Measurements from ENCODE around the gene KLHL29. TPM values are rescaled to one million over a fixed set of nuclear protein-coding genes. Genes with fewer than 3 reads are reported as not detected.

KLHL29 gene
- polyA plus RNA-seq, 2 donors, result 2.1 to 3.8 TPM

DNA sequence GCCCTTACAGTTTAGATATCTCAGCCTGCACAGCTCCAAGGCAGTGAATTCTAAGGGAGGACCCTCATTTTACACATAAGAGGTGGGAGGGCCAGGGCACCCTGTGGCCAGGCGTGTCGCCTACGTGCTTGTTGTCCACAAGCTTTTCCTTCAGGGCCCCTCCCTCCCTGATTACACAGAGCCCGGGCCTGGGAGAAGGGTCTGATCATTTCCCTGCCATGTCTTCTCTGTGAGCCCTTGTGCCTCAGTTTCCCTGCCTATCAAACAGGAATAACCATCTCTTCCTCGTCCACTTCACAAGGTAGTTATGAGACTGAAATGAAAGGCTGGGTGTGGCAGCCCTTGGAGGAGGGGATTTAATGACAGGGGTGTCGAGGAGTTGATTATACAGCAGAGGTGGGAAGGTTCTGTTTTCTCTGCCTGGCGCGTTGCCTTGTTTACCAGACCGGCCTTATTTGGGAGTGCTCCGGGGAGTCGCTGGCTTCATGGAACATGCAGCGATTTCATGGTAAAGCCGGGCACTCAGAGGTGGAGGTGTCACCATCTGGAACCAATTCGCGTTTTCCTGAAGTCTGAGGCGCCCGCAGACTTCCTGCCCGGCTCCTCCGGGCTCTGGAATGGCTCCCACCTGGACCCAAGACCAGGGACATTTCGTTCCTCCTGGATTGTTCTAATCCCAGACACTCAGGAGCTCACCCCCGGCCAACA is 208.9 kb downstream of the KLHL29 start:
- 51 to 56% methylated on average over 21 of the region's 21 CpGs for WGBS, 2 donors
- Histone ChIP-seq H3K27ac (ENCODE audit: low read depth in 2 of 2, low read length in 1 of 2) (peak overlapping the region; percentile 50 to 62), H3K4me1 (ENCODE audit: control insufficient read depth in 2 of 2, insufficient read depth in 2 of 2, low read length in 1 of 2) (peaks cover 5 to 18% of the 10 kb centered on the region in 2 donors), H3K4me3 (ENCODE audit: low read depth in 1 of 2, low read length in 2 of 2) (no peak overlapping the region), H3K9me3 (ENCODE audit: control insufficient read depth in 2 of 2, insufficient read depth in 1 of 2, low read depth in 1 of 2, low read length in 1 of 2) (no peaks in the 10 kb centered on the region), H3K36me3 (ENCODE audit: control insufficient read depth in 2 of 2, insufficient read depth in 2 of 2, low read length in 1 of 2) (no peaks in the 10 kb centered on the region), H3K27me3 (ENCODE audit: control insufficient read depth in 1 of 2, insufficient read depth in 2 of 2, low read length in 2 of 2) (no peaks in the 10 kb centered on the region)

- Histone ChIP-seq H3K9me3 (ENCODE audit: control insufficient read depth in 2 of 2, insufficient read depth in 1 of 2, low read depth in 1 of 2, low read length in 1 of 2) (no peaks in the 10 kb centered on the region), H3K27ac (ENCODE audit: low read depth in 2 of 2, low read length in 1 of 2) (peak overlapping the region; percentile 50 to 62), H3K4me3 (ENCODE audit: low read depth in 1 of 2, low read length in 2 of 2) (no peak overlapping the region), H3K36me3 (ENCODE audit: control insufficient read depth in 2 of 2, insufficient read depth in 2 of 2, low read length in 1 of 2) (no peaks in the 10 kb centered on the region), H3K27me3 (ENCODE audit: control insufficient read depth in 1 of 2, insufficient read depth in 2 of 2, low read length in 2 of 2) (no peaks in the 10 kb centered on the region), H3K4me1 (ENCODE audit: control insufficient read depth in 2 of 2, insufficient read depth in 2 of 2, low read length in 1 of 2) (peaks cover 5 to 15% of the 10 kb centered on the region in 2 donors)
- WGBS, 2 donors, result 45 to 49% methylated on average over 3 of the region's 3 CpGs
Observed at GRCh38 chr2:23594460-23594825, 209.5 kb downstream of the KLHL29 start.

DNA sequence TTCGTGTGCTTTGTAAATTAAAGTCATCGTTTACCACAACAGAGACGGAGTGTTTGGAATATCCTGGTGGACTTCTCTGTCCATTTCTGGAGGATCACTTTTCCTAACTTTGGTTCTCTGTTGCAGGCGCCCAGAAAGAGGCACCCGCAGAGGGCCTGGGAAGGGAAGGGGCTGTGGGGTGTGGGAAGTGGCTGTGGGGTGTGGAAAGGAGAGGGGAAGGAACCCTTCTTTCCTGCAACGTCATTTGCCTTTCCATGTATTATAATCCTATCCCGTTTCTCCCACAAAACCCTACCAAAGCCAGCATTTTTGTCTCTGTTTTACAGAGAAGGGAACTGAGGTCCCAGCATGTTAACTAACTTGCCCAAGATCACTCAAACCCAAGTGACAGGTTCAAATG is 210.0 kb downstream of the KLHL29 start:
- Histone ChIP-seq H3K4me1 (ENCODE audit: control insufficient read depth in 2 of 2, insufficient read depth in 2 of 2, low read length in 1 of 2) (peaks cover 5 to 13% of the 10 kb centered on the region in 2 donors), H3K4me3 (ENCODE audit: low read depth in 1 of 2, low read length in 2 of 2) (no peak overlapping the region), H3K9me3 (ENCODE audit: control insufficient read depth in 2 of 2, insufficient read depth in 1 of 2, low read depth in 1 of 2, low read length in 1 of 2) (no peaks in the 10 kb centered on the region), H3K36me3 (ENCODE audit: control insufficient read depth in 2 of 2, insufficient read depth in 2 of 2, low read length in 1 of 2) (no peaks in the 10 kb centered on the region), H3K27ac (ENCODE audit: low read depth in 2 of 2, low read length in 1 of 2) (peak overlapping the region; percentile 43 to 59), H3K27me3 (ENCODE audit: control insufficient read depth in 1 of 2, insufficient read depth in 2 of 2, low read length in 2 of 2) (no peaks in the 10 kb centered on the region)
- WGBS, 2 donors, result 81 to 82% methylated on average over 7 of the region's 7 CpGs

- Histone ChIP-seq H3K27me3 (ENCODE audit: control insufficient read depth in 1 of 2, insufficient read depth in 2 of 2, low read length in 2 of 2) (no peaks in the 10 kb centered on the region), H3K27ac (ENCODE audit: low read depth in 2 of 2, low read length in 1 of 2) (peak overlapping the region; percentile 43 to 59), H3K4me1 (ENCODE audit: control insufficient read depth in 2 of 2, insufficient read depth in 2 of 2, low read length in 1 of 2) (peaks cover 5 to 11% of the 10 kb centered on the region in 2 donors), H3K36me3 (ENCODE audit: control insufficient read depth in 2 of 2, insufficient read depth in 2 of 2, low read length in 1 of 2) (no peaks in the 10 kb centered on the region), H3K9me3 (ENCODE audit: control insufficient read depth in 2 of 2, insufficient read depth in 1 of 2, low read depth in 1 of 2, low read length in 1 of 2) (no peaks in the 10 kb centered on the region), H3K4me3 (ENCODE audit: low read depth in 1 of 2, low read length in 2 of 2) (no peak overlapping the region)
- WGBS, 2 donors, result 42 to 44% methylated on average over 12 to 13 of the region's 13 CpGs
Observed at GRCh38 chr2:23595601-23596251, 210.7 kb downstream of the KLHL29 start.

- peaks cover 5 to 11% of the 10 kb centered on the region in 2 donors for H3K4me1 ChIP-seq (ENCODE audit: control insufficient read depth in 2 of 2, insufficient read depth in 2 of 2, low read length in 1 of 2)
Observed at GRCh38 chr2:23596316-23596885, 211.4 kb downstream of the KLHL29 start.

DNA sequence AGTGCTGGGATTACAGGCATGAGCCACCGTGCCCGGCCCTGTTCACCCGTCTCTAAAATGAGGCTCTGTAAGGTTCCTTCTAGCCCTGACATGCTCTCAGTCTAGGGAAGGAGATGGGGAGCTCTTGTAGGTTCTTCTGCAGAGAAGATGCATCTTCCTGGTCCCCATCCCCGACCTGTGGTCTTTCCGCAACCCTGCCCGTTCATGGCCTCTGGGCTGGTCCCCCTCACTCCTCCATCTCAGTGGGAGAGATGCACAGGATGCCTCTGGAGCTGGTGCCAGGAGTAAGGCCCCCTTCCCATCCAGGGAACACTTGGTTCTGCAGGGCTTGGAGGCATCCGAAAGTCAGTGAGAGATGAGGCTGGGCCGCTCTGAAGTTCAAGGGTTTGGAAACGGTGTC is 212.7 kb downstream of the KLHL29 start:
- H3K27me3 ChIP-seq (ENCODE audit: control insufficient read depth in 1 of 2, insufficient read depth in 2 of 2, low read length in 2 of 2), result no peaks in the 10 kb centered on the region
- H3K4me1 ChIP-seq (ENCODE audit: control insufficient read depth in 2 of 2, insufficient read depth in 2 of 2, low read length in 1 of 2), result peaks cover 4 to 13% of the 10 kb centered on the region in 2 donors
- H3K4me3 ChIP-seq (ENCODE audit: low read depth in 1 of 2, low read length in 2 of 2), result no peak overlapping the region
- peak overlapping the region in 1 of 2 donors; percentile 24 for H3K27ac ChIP-seq (ENCODE audit: low read depth in 2 of 2, low read length in 1 of 2)
- WGBS, 2 donors, result 87% methylated on average over 9 of the region's 9 CpGs
- no peaks in the 10 kb centered on the region for H3K36me3 ChIP-seq (ENCODE audit: control insufficient read depth in 2 of 2, insufficient read depth in 2 of 2, low read length in 1 of 2)
- H3K9me3 ChIP-seq (ENCODE audit: control insufficient read depth in 2 of 2, insufficient read depth in 1 of 2, low read depth in 1 of 2, low read length in 1 of 2), result no peaks in the 10 kb centered on the region

More at GRCh38 chr2:23596316-23596885, 211.4 kb downstream of the KLHL29 start:
- no peaks in the 10 kb centered on the region for H3K9me3 ChIP-seq (ENCODE audit: control insufficient read depth in 2 of 2, insufficient read depth in 1 of 2, low read depth in 1 of 2, low read length in 1 of 2)
- no peaks in the 10 kb centered on the region for H3K36me3 ChIP-seq (ENCODE audit: control insufficient read depth in 2 of 2, insufficient read depth in 2 of 2, low read length in 1 of 2)
- 57 to 65% methylated on average over 16 of the region's 16 CpGs for WGBS, 2 donors
- no peak overlapping the region for H3K4me3 ChIP-seq (ENCODE audit: low read depth in 1 of 2, low read length in 2 of 2)
- no peaks in the 10 kb centered on the region for H3K27me3 ChIP-seq (ENCODE audit: control insufficient read depth in 1 of 2, insufficient read depth in 2 of 2, low read length in 2 of 2)
- H3K27ac ChIP-seq (ENCODE audit: low read depth in 2 of 2, low read length in 1 of 2), result peak overlapping the region; percentile 43 to 59

GRCh38 chr2:23599006-23599405 is 214.0 kb downstream of the KLHL29 start:
- Histone ChIP-seq H3K27ac (ENCODE audit: low read depth in 2 of 2, low read length in 1 of 2) (peak overlapping the region in 1 of 2 donors; percentile 26), H3K4me1 (ENCODE audit: control insufficient read depth in 2 of 2, insufficient read depth in 2 of 2, low read length in 1 of 2) (peaks cover 6 to 13% of the 10 kb centered on the region in 2 donors), H3K36me3 (ENCODE audit: control insufficient read depth in 2 of 2, insufficient read depth in 2 of 2, low read length in 1 of 2) (no peaks in the 10 kb centered on the region), H3K4me3 (ENCODE audit: low read depth in 1 of 2, low read length in 2 of 2) (no peak overlapping the region), H3K27me3 (ENCODE audit: control insufficient read depth in 1 of 2, insufficient read depth in 2 of 2, low read length in 2 of 2) (no peaks in the 10 kb centered on the region), H3K9me3 (ENCODE audit: control insufficient read depth in 2 of 2, insufficient read depth in 1 of 2, low read depth in 1 of 2, low read length in 1 of 2) (no peaks in the 10 kb centered on the region)
- WGBS, 2 donors, result 75 to 82% methylated on average over 6 of the region's 6 CpGs

DNA sequence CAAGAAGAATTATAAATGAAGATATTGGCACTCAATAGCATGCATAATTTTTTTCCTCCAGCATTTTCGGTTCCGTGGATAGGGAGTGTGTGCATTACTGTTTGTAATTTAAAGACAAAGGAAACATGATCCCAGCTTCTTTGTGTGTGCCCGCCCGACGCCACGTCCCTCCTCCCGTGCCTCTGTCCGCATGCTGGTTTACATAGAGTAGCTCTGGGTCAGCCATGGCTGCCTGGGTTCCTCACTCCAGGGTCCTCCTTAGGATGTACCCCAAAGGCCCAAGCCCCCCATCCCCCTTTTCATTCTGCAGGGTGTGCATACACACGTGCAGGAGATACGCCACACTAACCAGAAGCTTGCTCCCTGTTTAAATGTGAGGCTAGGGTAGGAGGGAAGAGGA is 214.7 kb downstream of the KLHL29 start:
- Histone ChIP-seq H3K9me3 (ENCODE audit: control insufficient read depth in 2 of 2, insufficient read depth in 1 of 2, low read depth in 1 of 2, low read length in 1 of 2) (no peaks in the 10 kb centered on the region), H3K36me3 (ENCODE audit: control insufficient read depth in 2 of 2, insufficient read depth in 2 of 2, low read length in 1 of 2) (no peaks in the 10 kb centered on the region), H3K4me1 (ENCODE audit: control insufficient read depth in 2 of 2, insufficient read depth in 2 of 2, low read length in 1 of 2) (peaks cover 6 to 13% of the 10 kb centered on the region in 2 donors), H3K27me3 (ENCODE audit: control insufficient read depth in 1 of 2, insufficient read depth in 2 of 2, low read length in 2 of 2) (no peaks in the 10 kb centered on the region), H3K27ac (ENCODE audit: low read depth in 2 of 2, low read length in 1 of 2) (no peak overlapping the region), H3K4me3 (ENCODE audit: low read depth in 1 of 2, low read length in 2 of 2) (no peak overlapping the region)
- WGBS, 2 donors, result 83 to 85% methylated on average over 10 of the region's 10 CpGs

DNA sequence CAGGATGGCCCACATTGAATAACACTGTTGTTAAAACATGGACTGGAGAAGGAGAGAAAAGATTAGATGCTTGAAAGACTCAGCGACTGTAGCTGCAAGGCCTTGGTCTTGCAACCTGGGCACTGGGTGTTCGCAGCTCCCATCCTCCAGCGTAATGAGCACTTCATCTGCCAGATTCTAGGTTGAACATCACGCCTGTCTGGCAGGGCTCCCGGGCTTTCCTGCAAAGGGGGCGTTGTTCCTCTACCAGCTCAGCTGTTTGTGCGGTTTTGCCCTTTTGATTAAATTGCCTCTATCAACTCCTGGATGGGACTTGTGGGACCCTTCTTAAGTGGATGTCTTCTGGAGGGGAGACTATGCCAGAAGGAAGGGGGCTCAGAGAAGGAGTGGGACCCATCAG is 215.4 kb downstream of the KLHL29 start:
- Histone ChIP-seq H3K27ac (ENCODE audit: low read depth in 2 of 2, low read length in 1 of 2) (peak overlapping the region in 1 of 2 donors; percentile 24), H3K9me3 (ENCODE audit: control insufficient read depth in 2 of 2, insufficient read depth in 1 of 2, low read depth in 1 of 2, low read length in 1 of 2) (no peaks in the 10 kb centered on the region), H3K36me3 (ENCODE audit: control insufficient read depth in 2 of 2, insufficient read depth in 2 of 2, low read length in 1 of 2) (no peaks in the 10 kb centered on the region), H3K4me1 (ENCODE audit: control insufficient read depth in 2 of 2, insufficient read depth in 2 of 2, low read length in 1 of 2) (peaks cover 6 to 12% of the 10 kb centered on the region in 2 donors), H3K4me3 (ENCODE audit: low read depth in 1 of 2, low read length in 2 of 2) (no peak overlapping the region), H3K27me3 (ENCODE audit: control insufficient read depth in 1 of 2, insufficient read depth in 2 of 2, low read length in 2 of 2) (no peaks in the 10 kb centered on the region)
- WGBS, 2 donors, result 55 to 71% methylated on average over 7 of the region's 7 CpGs
